OCI-LY1 (cell line): Measurements from ENCODE around the gene ATXN1.

Source experiments
- CTCF ChIP-seq: fragments of 200-600 bp; sonication (generic), shearing (Covaris generic); IDR thresholded peaks from 2 replicates; pipeline ENCODE4 v1.5.1; 2017; ENCODE audit warnings: mild to moderate bottlenecking, antibody characterized with exemption, low read length, moderate library complexity, mixed read lengths
- EZH2 ChIP-seq: fragments of 200-600 bp; sonication (generic), shearing (Covaris generic); IDR thresholded peaks from 2 replicates; pipeline ENCODE4 v1.8.0; 2017; ENCODE audit warnings: borderline replicate concordance, mixed run types, mild to moderate bottlenecking, antibody characterized with exemption, low read length, moderate library complexity, mixed read lengths

- no peak for TF ChIP-seq CTCF
- no peak for TF ChIP-seq EZH2
Measured at GRCh38 chr6:16503970-16504415, 257.3 kb downstream of the ATXN1 start.
